Kidney (tissue), 14 donors: ENCODE measurements around the gene FUT3. TPM values are rescaled to one million over a fixed set of nuclear protein-coding genes. Genes with fewer than 3 reads are reported as not detected.

Experiments used
- DNase-seq, 5 donors: peaks; one replicate each; pipeline ENCODE4 v3.0.0-alpha.2; 2013 to 2020
- FAIRE-seq: peaks from 2 replicates; lab custom pipeline; 2012; peaks lifted over from hg19 to GRCh38; lab: Jason Lieb, UNC
- H3K27ac ChIP-seq, 2 donors: one replicate each; pipeline ENCODE4 v1.7.0; 2013; ENCODE audit warnings: low read depth in 2 of 2, low read length in 2 of 2, inconsistent platforms in 1 of 2
- H3K27me3 ChIP-seq: one replicate; pipeline ENCODE4 v1.7.1; 2013; ENCODE audit warnings: low read length, inconsistent platforms; ENCODE audit not compliant: control insufficient read depth, insufficient read depth
- H3K36me3 ChIP-seq, 3 donors: one replicate each; pipeline versions ENCODE4 v1.7.0 to v1.7.1; 2013; ENCODE audit warnings: low read length in 3 of 3, control low read depth in 1 of 3, inconsistent platforms in 1 of 3; ENCODE audit not compliant: insufficient read depth in 3 of 3, control insufficient read depth in 2 of 3
- H3K4me1 ChIP-seq, 3 donors: one replicate each; pipeline versions ENCODE4 v1.7.0 to v1.7.1; 2013; ENCODE audit warnings: low read length in 3 of 3, inconsistent platforms in 1 of 3, low read depth in 1 of 3; ENCODE audit not compliant: control insufficient read depth in 2 of 3, insufficient read depth in 2 of 3
- H3K4me3 ChIP-seq, 3 donors: one replicate each; pipeline versions ENCODE4 v1.7.0 to v1.8.1; 2013; ENCODE audit warnings: low read length in 3 of 3, control low read depth in 1 of 3, inconsistent platforms in 1 of 3
- H3K9ac ChIP-seq, 3 donors: one replicate each; pipeline versions ENCODE4 v1.7.0 to v1.7.1; 2013; ENCODE audit warnings: low read length in 3 of 3, control low read depth in 1 of 3, inconsistent platforms in 1 of 3
- H3K9me3 ChIP-seq, 3 donors: one replicate each; pipeline versions ENCODE4 v1.7.0 to v1.7.1; 2013; ENCODE audit warnings: low read length in 3 of 3, control low read depth in 1 of 3, inconsistent platforms in 1 of 3; ENCODE audit not compliant: control insufficient read depth in 2 of 3, insufficient read depth in 1 of 3
- CTCF ChIP-seq: IDR thresholded peaks from 3 replicates; pipeline ENCODE4 v1.5.1; 2012; ENCODE audit warnings: mild to moderate bottlenecking, moderate library complexity, borderline replicate concordance; ENCODE audit not compliant: insufficient read depth; ENCODE audit errors: extremely low read depth
- intact Hi-C: fragments of 100-400 bp; cut with DNase I; formaldehyde crosslinking; loops from one replicate; pipeline ENCODE4 v1.11.1; 2022
- polyA plus RNA-seq: library from polyadenylated mRNA; stranded (reverse); fragments of 350-450 nt; fragmentation: Illumina TruSeq; extraction: RNeasy Lipid Tissue Mini Kit (QIAGEN cat#74804); gene quantifications from one replicate; pipeline ENCODE4 v1.2.3, GENCODE V29; 2014; ENCODE audit warnings: low read depth, low replicate concordance; ENCODE audit not compliant: insufficient read depth
- total RNA-seq: library from RNA; stranded (reverse); fragmentation: NEBNext Ultra II Directional; extraction: Animal tissue kit (Norgen Biotek cat#: 25700); gene quantifications from one replicate; pipeline ENCODE4 v1.2.1, GENCODE V29; 2021
- donor health status: control.
- donor health status: control.
- donor health status: control.
- donor health status: control.
- donor health status: control.
- donor health status: DM: yes; HTN: yes; CAD: no.
- donor health status: Normal renal cell carcinoma (clear cell type).

The FUT3 gene
- total and polyA plus RNA-seq, 2 donors from 2014 or later: 3.0 to 6.5 TPM

- Histone ChIP-seq H3K36me3 (no peaks in the 10 kb centered on the region), H3K9ac (no peak overlapping the region), H3K9me3 (no peaks in the 10 kb centered on the region), H3K4me1 (no peaks in the 10 kb centered on the region), H3K4me3 (no peak overlapping the region), H3K27ac (no peak overlapping the region), H3K27me3 (no peaks in the 10 kb centered on the region)
- DNase-seq (no peak), FAIRE-seq (no peak)
- intact Hi-C loops: no loop called here
- no peak for TF ChIP-seq CTCF
Observed at GRCh38 chr19:5817218-5817617, 34.0 kb downstream of the FUT3 start.

DNA sequence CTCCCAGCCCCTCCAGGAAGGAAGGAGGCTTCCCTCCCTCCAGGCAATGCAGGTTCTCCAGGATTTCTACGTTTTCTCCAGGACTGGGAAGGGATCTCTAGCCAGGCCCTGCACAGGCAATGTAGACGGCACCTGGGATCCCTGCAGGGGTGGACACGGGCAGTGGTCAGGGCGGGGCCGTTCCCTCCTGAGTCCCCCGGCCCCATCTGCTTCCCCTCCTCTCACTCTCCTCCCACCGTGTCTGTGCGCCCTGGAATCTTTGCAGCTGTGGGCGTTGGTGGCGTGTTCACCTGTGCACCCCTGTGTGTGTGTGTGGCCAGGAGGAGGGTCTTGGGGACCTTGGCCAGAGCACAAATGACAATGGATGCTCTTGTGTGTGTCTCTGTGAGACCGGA lies 36.4 kb downstream of the FUT3 start:
- Histone ChIP-seq H3K27me3 (no peaks in the 10 kb centered on the region), H3K4me3 (no peak overlapping the region), H3K4me1 (no peaks in the 10 kb centered on the region), H3K27ac (no peak overlapping the region), H3K9me3 (no peaks in the 10 kb centered on the region), H3K9ac (no peak overlapping the region), H3K36me3 (no peaks in the 10 kb centered on the region)
- TF ChIP-seq CTCF: no peak
- DNase-seq (no peak), FAIRE-seq (no peak)
- intact Hi-C loops: no loop called here

- no peak for FAIRE-seq
- H3K36me3 ChIP-seq: no peaks in the 10 kb centered on the region
- no peaks in the 10 kb centered on the region for H3K4me1 ChIP-seq
- H3K9ac ChIP-seq: no peak overlapping the region
- H3K4me3 ChIP-seq: no peak overlapping the region
- intact Hi-C loops: no loop called here
- no peaks in the 10 kb centered on the region for H3K9me3 ChIP-seq
- TF ChIP-seq CTCF: no peak
- no peak overlapping the region for H3K27ac ChIP-seq
- no peak for DNase-seq
- no peaks in the 10 kb centered on the region for H3K27me3 ChIP-seq
Observed at GRCh38 chr19:5814123-5814851, 37.0 kb downstream of the FUT3 start.
